ENCODE data around the gene NIPA2. TPM values are rescaled to one million over a fixed set of nuclear protein-coding genes. Genes with fewer than 3 reads are reported as not detected.

NIPA2 gene
- total RNA-seq, 1 donor from 2014 or later, result 81.0 TPM

- Mint-ChIP-seq H3K27me3 (ENCODE audit: unreplicated experiment) (peaks cover 5% of the 10 kb centered on the region), H3K9me3 (ENCODE audit: unreplicated experiment) (no peaks in the 10 kb centered on the region), H3K4me3 (ENCODE audit: unreplicated experiment) (peak overlapping the region; percentile 48), H3K27ac (ENCODE audit: unreplicated experiment) (no peak overlapping the region), H3K36me3 (ENCODE audit: low read depth, unreplicated experiment) (peaks cover 67% of the 10 kb centered on the region), H3K4me1 (ENCODE audit: unreplicated experiment) (peaks cover 4% of the 10 kb centered on the region)
- DNase-seq (ENCODE audit: low spot score), result no peak
- TF ChIP-seq CTCF (IDR thresholded peaks at IDR 0.05; ENCODE audit: unreplicated experiment), result no peak
Measured at GRCh38 chr15:22878103-22878502, 39.6 kb downstream of the NIPA2 start.

GRCh38 chr15:22880068-22880980 is 41.9 kb downstream of the NIPA2 start:
- TF ChIP-seq CTCF (IDR thresholded peaks at IDR 0.05; ENCODE audit: unreplicated experiment), result no peak
- Mint-ChIP-seq H3K27ac (ENCODE audit: unreplicated experiment) (no peak overlapping the region), H3K36me3 (ENCODE audit: low read depth, unreplicated experiment) (peaks cover 57% of the 10 kb centered on the region)

GRCh38 chr15:22880981-22881738 is 42.7 kb downstream of the NIPA2 start:
- no peak overlapping the region for H3K27ac Mint-ChIP-seq (ENCODE audit: unreplicated experiment)
- peaks cover 3% of the 10 kb centered on the region for H3K4me1 Mint-ChIP-seq (ENCODE audit: unreplicated experiment)
- peaks cover 2% of the 10 kb centered on the region for H3K27me3 Mint-ChIP-seq (ENCODE audit: unreplicated experiment)
- TF ChIP-seq CTCF (IDR thresholded peaks at IDR 0.05; ENCODE audit: unreplicated experiment), result no peak
- H3K9me3 Mint-ChIP-seq (ENCODE audit: unreplicated experiment), result no peaks in the 10 kb centered on the region
- DNase-seq (ENCODE audit: low spot score), result no peak
- peak overlapping the region; percentile 51 for H3K4me3 Mint-ChIP-seq (ENCODE audit: unreplicated experiment)
- peaks cover 54% of the 10 kb centered on the region for H3K36me3 Mint-ChIP-seq (ENCODE audit: low read depth, unreplicated experiment)

More at GRCh38 chr15:22880068-22880980, 41.9 kb downstream of the NIPA2 start:
- Mint-ChIP-seq H3K4me1 (ENCODE audit: unreplicated experiment) (peaks cover 3% of the 10 kb centered on the region), H3K27me3 (ENCODE audit: unreplicated experiment) (peaks cover 4% of the 10 kb centered on the region), H3K9me3 (ENCODE audit: unreplicated experiment) (no peaks in the 10 kb centered on the region), H3K4me3 (ENCODE audit: unreplicated experiment) (peak overlapping the region; percentile 51)
- DNase-seq (ENCODE audit: low spot score), result no peak

DNA sequence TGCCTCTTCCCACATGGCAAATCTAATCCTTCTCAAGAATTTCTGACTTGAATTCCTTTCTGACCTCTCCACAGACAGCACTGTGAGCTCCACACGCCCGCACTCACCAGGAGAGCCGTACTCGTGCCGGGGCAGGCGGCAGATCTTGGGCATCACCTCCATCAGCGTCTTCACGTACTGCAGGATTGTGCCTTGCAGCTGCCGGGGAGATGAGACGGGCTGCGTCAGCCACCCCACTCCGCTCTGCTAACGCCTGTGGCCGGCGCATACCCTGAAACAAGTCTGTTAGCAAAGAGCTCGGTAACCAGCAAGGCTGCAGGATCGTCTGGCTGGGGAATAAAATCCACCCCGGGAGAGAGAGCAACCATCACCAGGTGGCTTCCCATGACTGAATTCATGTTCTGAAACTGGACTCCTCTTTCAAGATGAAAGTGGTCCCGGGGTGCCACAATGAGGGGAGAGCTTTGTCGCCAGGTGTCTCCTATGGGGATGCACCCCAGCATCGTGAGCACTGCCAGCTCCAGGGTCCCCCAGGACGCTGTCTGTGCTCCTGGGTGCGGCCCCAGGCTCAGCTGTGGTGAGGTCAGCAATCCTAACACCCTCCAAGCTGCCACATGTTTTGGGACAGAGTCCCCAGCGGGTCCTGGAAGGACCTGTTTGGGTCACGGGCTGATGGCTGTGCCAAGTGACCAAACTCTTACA is 43.4 kb downstream of the NIPA2 start:
- Mint-ChIP-seq H3K4me3 (ENCODE audit: unreplicated experiment) (peak overlapping the region; percentile 16), H3K36me3 (ENCODE audit: low read depth, unreplicated experiment) (peaks cover 51% of the 10 kb centered on the region), H3K27ac (ENCODE audit: unreplicated experiment) (no peak overlapping the region), H3K27me3 (ENCODE audit: unreplicated experiment) (peaks cover 2% of the 10 kb centered on the region), H3K4me1 (ENCODE audit: unreplicated experiment) (peaks cover 3% of the 10 kb centered on the region), H3K9me3 (ENCODE audit: unreplicated experiment) (no peaks in the 10 kb centered on the region)
- TF ChIP-seq CTCF (IDR thresholded peaks at IDR 0.05; ENCODE audit: unreplicated experiment), result no peak
- DNase-seq (ENCODE audit: low spot score), result no peak
